Brain pericyte (primary cell): ENCODE measurements around the gene C18orf32.
"Not testable (repeated sequence)": the region's sequence is repeated elsewhere in the genome, so short reads cannot be mapped to it uniquely, and the experiment has no call there.

Source experiments
- DNase-seq: peaks from one replicate; pipeline ENCODE4 v3.0.0-alpha.2; 2012; ENCODE audit warnings: low read depth, low spot score

C18orf32 gene

DNA sequence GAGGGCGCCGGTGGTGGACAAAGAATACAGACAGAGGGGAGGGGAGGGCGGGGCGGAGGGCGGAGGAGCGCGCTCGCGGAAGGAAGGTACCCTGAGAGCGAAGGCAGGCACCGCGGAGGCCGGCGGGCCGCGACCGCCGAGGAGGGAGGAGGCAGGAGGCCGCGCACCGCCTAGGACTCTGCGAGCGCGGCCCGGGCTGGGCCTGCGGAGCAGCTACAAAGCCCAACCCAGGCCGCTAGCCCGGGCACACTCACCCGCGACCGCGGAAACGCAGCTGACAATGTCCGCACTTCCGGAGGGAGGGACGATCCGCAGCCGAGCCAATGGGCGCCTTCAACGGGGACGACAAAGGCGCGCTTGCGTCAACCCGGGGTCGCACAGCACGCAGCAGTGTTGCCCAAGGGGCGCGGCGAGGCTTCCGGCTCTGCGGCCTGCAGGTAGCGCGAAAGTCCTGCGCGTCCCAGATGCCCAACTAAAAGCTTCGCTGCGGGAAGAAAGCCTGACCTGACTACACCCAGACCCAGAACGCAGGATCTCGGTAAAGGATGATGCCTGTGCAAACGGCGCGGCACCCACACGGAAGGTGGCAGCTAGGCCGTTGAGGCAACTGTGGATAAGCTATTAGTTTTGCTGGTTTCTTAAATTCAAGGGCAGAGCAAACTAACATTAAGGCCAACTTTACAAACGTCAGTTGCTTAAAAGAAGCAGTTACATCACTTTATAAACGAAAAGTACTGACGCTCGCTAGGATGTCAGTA is at the start of gene C18orf32:
C18orf32 (minus strand) TSS at position 282 of the 758 bp plus-strand sequence. CDS start 3,486 bp downstream, outside the sequence.
- DNase-seq, result peak; percentile 71

DNA sequence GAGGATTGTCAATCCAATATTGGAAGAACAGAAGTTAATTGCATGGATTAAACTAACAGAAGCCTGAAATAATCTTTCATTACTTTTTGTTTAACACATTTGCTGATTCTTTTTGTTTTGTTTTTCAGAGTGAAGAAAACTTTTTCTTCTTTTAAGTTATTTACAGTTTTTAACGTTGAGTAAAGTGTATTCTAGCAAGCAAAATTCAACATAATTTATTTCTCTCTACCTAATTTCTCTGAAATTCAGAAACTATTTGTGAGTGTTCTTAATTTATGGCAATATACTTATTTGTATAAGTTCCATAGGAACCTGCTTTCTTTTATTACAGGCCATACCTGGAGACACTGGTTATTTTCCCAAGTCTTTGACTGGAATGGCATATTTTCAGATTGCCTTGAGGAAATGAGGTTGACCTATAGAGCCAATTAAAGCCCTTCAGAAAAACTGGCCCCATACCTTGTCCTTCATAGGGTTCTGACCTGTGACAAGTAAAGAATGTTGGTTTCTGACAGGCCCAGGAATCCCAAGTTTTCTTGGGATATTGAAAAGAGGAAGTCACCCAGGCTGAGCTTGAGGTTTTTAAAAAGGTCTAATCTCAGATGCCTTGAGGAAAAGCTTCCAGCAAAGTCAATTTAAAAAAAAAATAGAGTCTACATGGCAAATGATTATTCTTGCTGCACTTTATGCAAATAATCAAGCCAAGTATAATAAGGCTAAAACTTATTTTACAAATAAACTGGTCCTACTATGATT is 48.0 kb upstream of the C18orf32 start:
- DNase-seq, result no peak

DNA sequence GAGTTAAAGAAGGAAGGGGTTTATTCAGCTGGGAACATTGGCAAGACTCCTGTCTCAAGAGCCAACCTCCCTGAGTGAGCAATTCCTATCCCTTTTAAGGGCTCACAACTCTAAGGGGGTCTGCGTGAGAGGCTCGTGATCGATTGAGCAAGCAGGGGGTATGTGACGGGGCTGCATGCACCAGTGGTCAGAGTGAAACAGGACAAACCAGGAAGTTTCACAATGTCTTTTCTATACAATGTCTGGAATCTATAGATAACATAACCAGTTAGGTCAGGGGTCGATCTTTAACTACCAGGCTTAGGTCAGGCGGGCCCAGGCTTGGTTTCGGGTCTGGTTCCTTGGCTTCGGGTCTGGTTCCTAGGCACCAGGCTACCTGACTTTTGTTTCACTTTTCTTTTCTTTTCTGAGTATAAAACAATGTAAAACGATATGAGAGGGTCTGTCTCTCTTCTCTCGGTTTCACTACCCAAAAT is 44.7 kb upstream of the C18orf32 start:
- no peak for DNase-seq

DNA sequence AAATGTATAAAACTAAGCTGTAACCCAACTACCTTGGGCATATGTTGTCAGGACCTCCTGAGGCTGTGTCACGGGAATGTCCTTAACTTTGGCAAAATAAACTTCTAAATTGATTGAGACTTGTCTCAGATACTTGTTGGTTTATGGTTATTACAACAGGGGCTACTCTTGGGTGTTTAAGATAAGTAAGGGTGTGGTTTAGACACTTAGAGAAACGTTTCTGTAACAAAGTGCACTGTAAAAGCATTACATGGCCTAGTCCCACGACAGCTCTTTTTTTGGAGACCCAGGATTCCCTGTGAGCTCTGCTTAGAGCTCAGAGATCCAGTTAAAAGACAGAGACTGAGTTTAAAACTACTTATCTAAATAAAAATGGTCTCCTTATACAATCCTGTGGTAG is 42.6 kb upstream of the C18orf32 start:
- DNase-seq, result no peak

DNA sequence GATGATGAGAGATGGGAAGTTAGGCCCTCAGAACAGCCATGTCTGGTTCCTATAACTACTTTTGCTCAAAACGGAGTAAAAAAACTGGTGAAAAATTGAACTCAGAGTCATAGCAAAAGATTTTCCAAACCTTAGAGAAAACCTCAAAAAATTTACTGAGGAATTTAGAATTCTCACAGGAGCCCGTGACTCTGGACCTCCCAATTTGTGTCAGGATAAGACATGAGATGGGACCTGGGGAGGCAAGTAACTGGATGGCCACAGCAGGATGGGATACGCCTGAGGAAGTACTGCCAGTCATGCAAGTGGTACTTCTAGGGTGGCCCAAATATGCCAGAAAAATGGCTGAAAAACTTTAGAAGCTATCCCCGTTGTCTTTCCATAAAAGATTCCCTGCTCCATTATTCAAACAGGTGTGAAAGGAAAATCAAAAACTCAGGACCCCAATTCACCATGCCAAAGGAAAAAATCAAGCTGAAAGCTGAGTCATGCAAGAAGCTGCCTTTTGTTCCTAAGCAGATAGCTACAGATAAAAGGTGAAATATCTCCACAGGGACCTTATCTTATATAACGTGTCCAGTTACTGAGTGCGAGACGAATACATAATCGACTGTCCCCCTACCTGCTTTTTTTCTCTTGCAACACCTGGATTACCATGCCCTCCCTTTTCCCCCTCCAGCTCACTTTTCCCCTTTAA is 40.7 kb upstream of the C18orf32 start:
- DNase-seq, result no peak

DNA sequence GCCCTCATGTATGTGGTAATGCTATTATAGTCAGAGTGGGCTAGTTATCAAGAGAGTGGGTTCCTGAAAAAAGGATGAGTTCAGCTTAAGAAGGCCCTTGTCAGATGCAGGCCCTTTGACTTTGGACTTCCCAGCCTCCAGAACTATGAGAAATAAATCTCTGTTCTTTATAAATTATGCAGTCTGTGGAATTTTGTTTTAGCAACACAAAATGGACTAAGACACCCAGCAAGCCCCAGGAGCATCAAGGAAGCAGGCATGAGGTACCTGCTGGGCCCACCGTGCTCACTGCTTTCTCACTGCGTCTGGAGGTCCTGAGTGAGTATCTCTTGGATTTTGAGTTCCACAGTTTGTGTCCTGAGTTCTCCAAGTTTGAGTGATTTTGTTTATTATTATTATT is 38.9 kb upstream of the C18orf32 start:
- DNase-seq, result no peak

DNA sequence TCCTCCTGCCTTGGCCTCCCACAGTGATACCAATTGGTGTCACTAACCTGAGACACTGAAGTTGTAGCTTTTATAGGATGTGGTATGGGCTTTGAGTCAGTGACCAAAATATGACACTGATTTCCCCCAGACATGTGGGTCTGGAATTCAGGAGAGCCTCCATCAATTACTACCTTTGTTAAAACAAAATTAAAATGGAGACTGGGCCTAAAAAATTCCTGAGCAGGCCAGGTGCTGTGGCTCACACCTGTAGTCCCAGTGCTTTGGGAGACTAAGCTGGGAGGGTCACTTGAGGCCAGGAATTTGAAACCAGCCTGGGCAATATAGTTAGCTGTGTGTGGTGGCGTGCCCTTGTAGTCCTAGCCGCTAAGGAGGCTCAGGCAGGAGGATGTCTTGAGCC is 37.9 kb upstream of the C18orf32 start:
- DNase-seq, result no peak

DNA sequence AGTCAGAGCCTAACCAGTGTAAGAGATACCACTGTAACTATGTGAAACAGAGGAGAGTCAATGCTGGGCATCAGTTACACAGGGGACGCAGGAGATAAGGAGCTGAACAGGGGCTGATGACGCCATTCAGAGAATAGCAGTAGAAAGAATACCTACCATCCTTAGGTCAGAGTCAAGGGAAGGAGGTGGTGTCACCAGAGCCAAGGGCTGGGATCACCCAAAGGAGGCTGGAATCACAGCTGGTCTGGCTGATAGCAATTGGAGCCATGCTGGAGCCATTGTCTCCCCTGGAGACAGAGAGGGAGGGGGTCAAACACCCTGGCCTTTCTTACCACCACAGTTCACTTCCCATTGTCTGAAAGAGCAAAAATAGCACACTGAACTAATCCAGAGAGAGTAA is 37.3 kb upstream of the C18orf32 start:
- DNase-seq, result no peak

DNA sequence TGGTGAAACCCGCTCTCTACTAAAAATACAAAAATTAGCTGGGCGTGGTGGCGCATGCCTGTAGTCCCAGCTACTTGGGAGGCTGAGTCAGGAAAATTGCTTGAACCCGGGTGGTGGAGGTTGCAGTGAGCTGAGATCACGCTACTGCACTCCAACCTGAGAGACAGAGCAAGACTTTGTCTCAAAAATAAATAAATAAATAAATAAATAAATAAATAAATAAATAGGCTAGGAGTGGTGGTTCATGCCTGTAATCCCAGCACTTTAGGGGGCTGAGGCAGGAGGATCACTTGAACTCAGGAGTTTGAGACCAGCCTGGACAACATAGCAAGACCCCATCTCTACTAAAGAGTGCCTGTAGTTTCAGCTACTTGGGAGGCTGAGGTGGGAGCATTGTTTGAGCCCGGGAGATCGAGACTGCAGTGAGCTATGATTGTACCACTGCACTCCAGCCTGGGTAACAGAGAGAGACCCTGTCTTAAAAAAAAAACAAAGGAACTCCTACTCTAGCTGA is 36.6 kb upstream of the C18orf32 start:
- not testable (repeated sequence) for DNase-seq

DNA sequence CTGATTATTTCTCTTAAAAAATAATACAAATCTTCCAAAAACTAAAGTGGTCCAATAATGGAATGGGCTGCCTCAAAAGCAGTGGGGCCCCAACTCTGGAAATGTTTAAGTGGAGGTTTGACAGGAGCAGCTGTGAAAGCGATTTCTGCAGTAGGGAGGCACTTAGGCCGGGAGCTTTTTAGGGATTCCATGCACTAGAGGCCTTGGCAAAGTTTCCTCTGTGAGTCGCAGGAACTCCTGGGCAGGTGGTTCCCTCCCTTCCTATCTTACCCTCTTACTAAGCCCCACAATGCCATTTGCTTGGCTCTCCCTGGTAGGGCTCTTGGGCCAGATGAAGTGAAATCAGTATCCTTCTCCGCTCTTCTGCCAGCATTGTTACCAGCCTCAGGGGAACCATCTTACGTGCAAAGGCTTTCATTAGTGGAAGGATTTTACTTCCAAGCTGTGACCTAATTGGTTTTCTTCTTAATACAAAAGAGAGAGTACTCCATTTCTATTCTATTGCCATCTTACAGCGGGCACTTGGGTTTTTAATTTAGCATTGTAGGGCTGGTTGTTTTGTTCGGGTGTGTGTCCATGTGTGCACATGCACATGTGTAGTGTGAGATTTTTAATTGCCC is 34.3 kb upstream of the C18orf32 start:
- DNase-seq, result no peak

DNA sequence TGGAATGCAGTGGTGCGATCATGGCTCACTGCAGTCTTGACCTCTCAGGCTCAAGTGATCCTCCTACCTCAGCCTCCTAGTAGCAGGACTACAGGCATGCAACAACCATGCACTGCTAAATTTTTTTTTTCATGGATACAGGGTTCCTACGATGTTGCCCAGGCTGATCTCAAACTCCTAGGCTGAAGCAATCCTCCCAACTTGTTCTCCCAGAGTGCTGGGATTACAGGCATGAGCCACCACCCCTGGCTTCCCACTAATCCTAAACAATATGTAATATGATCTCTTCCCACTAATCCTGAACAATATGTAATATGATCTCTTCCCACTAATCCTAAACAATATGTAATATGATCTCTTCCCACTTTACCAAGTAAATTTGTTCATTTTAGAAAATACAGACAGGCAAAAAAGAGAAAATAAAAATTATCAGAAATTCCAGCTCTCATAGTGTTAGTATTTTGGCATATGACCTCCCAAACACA is 33.7 kb upstream of the C18orf32 start:
- DNase-seq, result no peak

DNA sequence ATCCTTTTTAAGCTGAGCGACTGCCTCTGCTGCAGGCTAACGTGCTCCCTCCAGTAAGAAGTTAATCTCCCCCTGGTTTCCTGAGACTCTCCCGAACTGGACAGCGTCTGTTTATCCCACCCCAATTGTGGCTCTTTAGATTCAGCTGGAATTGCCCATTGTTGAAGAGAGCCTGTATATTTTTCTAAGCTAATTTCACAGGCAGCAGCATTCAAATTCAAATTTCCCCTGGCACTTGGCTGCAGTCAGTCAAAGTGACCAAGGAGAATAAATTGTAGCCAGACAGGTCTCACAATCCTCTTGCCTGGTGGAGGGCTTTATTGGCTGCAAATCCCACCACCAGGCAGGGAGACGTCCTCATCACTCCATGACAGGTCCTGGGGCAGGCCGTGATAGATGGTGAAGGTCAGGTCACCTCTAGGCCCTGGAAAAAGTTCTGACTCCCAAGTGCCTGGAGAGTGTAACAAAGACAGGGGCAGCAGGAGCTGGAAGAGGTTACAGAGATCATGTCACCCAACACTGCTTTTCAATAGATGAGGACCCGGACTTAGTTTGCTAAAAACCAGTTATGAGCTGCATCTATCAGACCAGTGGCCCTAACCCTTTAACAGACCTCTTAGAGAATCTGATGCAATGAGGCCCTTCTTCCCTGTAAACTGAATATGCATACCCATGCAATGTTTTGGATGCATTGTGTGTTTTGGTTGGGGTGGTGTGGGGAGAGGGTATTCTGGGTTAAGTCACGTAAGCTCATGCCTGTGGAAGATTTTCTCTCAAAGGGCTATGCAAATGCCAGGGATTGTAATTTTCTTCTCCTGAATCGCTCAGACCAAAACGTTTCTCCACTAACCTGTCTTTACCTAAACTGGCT is 32.3 kb upstream of the C18orf32 start:
- DNase-seq, result no peak

DNA sequence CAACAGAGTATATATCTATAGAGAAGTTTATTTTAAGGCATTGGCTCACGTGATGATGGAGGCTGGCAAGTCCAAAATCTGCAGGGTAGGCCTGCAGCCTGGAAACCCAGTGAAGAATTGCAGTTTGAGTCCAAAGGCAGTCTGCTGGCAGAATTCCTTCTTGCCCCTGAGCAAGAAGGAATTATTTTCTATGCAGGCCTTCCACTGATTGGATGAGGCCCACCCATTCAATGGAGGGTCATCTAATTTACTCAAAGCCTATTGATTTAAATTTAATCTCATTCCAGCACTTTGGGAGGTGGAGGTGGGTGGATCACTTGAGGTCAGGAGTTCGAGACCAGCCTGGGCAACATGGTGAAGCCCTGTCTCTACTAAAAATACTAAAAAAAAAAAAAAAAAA is 30.4 kb upstream of the C18orf32 start:
- DNase-seq, result no peak

DNA sequence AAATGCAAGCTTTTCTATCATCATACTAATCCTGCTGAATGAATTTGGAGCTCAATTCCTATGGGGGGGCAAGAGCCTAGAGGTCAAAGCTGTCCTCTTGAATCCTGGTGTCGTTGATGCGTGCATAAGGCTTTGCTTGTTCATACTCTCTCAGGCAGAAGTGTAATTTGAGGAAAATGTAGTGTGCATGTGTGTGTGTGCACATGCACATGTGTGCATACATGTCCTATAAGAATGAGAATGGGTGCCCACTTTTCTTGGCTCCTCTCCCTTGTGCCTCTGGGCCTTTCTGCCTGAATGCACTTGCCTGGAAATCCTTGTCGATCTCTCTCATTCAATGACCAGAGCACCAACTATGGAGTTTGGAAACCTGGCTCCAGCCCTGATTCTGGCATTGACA is 28.5 kb upstream of the C18orf32 start:
- no peak for DNase-seq

DNA sequence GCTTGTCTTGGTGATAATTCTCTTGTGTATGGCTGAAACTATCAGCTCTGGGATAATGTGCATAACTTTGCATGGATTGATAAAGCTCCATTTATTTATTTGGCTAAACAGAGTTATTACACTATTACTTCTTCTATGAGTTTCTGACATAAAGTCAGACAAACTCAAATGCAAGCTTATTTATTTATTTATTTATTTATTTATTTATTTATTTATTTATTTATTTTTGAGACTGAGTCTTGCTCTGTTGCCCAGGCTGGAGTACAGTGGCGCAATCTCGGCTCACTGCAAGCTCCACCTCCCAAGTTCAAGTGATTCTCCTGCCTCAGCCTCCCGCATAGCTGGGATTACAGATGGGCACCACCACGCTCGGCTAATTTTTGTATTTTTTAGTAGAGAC is 28.0 kb upstream of the C18orf32 start:
- not testable (repeated sequence) for DNase-seq

DNA sequence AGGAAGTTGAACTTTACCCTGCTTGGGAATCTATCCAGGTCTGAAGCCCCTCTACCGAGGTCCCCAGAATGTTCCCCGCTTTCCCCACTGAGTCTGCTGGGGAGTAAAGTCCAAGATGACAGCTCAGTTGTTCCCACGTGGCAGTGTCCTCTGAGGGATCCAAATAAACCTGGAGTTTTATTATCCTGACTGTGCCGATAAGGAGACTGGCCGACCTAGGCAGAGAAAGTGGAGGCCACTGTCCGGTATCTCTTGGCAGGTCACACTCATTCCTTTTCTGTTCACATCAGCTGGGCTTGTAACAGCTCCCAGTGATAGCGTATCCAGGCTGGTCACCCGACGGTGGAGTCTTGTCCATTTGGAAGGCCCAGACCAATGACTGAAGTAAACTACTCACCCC is 27.5 kb upstream of the C18orf32 start:
- no peak for DNase-seq

DNA sequence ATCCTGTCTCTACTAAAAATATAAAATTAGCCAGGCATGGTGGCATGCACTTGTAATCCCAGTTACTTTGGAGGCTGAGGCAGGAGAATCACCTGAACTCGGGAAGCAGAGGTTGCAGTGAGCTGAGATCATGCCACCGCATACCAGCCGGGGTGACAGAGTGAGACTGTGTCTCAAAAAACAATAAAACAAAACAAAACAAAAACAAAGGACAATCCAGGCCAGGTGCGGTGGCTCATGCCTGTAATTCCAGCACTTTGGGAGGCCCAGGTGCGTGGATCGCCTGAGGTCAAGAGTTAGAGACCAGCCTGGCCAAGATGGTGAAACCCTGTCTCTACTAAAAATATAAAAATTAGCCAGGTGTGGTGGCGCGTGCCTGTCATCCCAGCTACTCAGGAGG is 25.8 kb upstream of the C18orf32 start:
- DNase-seq, result not testable (repeated sequence)

DNA sequence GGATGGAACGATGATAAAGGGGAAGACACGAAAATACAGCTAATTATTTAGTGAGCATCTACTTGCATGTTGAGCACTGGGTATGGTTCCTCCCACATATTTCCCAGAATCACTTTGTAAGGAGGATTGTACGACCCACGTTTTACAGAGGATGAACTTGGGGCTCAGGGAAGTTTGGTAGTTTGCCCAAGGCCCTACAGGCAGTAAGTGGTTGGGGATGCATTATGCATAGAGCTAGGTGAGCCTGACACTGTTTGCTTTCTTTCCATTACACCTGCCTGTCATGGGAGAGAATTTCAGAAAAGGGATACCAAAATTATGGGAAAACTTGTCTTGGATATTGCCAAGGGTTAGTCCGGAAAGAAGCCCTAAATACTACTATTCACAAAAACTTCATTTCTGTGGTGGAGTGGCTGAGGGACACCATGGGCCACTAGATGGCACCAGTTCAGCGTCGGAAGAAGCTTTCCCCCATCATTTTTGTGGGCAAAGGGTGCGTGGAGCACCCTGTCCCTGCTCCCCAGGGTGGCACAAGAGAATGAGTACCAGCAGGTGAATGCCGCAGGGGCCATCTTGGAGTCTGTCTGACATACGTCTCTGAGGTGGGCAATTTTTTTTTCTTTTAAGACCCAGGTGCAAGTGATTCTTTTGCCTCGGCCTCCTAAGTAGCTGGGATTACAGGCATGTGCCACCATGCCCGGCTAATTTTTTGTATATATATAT is 23.5 kb upstream of the C18orf32 start:
- DNase-seq, result no peak

DNA sequence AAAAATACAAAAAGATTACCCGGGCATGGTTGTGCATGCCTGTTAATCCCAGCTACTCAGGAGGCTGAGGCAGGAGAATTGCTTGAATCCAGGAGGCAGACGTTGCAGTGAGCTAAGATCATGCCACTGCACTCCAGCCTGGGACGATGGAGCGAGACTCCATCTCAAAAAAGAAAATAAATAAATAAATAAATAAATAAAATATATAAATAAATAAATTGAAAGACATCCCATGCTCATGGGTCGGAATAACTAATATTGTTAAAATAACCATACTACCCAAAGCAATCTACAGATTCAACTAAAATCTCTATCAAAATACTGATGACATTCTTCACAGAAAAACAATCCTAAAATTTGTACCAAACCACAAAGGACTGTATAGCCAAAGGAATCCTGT is 19.4 kb upstream of the C18orf32 start:
- not testable (repeated sequence) for DNase-seq

DNA sequence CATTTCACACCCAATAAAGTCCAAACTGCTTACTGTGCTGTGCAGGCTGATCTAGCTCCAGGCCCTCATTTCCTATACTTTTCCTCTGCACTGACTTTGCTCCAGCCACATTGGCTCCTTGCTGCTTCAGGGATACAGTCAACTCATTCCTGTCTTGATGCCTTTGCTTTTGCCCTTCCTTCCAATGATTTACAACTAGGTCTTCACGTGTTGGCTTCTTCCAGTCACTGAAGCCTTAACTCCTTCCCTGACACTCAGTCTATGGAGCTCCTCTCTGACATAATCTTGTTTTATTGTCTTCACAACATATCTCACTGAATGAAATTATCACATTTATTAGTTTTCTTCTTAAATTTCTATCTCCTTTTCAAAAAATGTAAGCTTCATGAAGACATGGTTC is 16.9 kb upstream of the C18orf32 start:
- no peak for DNase-seq
